H1 (cell line): Measurements from ENCODE around the gene FBXO21. TPM values are rescaled to one million over a fixed set of nuclear protein-coding genes. Genes with fewer than 3 reads are reported as not detected.

Experiments used
- FOSL1 ChIP-seq: IDR thresholded peaks from 2 replicates; pipeline ENCODE4 v1.6.1; 2011; ENCODE audit warnings: mild to moderate bottlenecking, low read depth, low read length, moderate library complexity; ENCODE audit not compliant: insufficient read depth
- polyA plus RNA-seq, 7 experiments: library from polyadenylated mRNA; depleted of rRNA in 3 of 7; stranded (reverse) in 5 of 7; unstranded in 2 of 7; fragments of >200 nt in 5 of 7; fragments of 200-250 nt in 2 of 7; gene quantifications; 1 replicate in 5 of 7; 2 replicates in 1 of 7; 4 replicates in 1 of 7; pipeline versions ENCODE4 v1.2.1 to v1.2.3, GENCODE V29; 2011 to 2013; ENCODE audit warnings: missing spikeins in 2 of 7, mixed read lengths in 2 of 7
- total RNA-seq: library from RNA; stranded (reverse); fragmentation: NEBNext Ultra II Directional; extraction: Animal tissue kit (Norgen Biotek cat#: 25700); gene quantifications from 2 replicates; pipeline ENCODE4 v1.2.1, GENCODE V29; 2021

The FBXO21 gene
- total and polyA plus RNA-seq, 2 of the 8 experiments (the other 6 are each of a cell fraction or from before 2014, with no cell fraction given), result 57.0 to 80.6 TPM

DNA sequence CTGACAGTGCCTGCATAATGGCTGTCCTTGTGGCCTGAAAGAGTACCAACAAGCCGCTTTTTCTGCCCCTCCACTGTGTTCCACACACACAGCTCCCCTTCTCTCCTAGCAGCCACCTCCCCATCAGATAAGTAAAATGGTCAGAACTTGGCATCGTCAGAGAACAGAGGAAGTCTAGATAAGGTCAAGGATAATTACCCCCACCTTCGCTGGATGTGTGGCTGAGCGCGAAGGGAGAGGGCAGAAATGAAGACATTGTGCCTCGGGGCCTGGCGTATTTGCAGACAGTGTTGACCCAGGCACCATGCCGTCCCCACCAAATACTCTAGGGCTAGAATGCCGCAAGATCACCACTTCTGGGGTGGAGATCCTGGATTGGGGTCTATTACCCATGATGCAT lies 30.6 kb downstream of the FBXO21 start (continued):
- no peak for TF ChIP-seq FOSL1
- TF ChIP-seq, all 59 proteins: peak for 0
